Astrocyte of the cerebellum (primary cell): ENCODE results near the gene LFNG.

Experiments used
- DNase-seq: peaks from one replicate; pipeline ENCODE4 v3.0.0-alpha.2; 2011; ENCODE audit warnings: low read depth
- H3K4me3 ChIP-seq: 2 replicates; pipeline ENCODE4 v1.5.1; 2011; ENCODE audit warnings: mild to moderate bottlenecking, low read depth, low read length, moderate library complexity
- CTCF ChIP-seq: IDR thresholded peaks from 2 replicates; pipeline ENCODE4 v1.5.1; 2012; ENCODE audit warnings: low read length, low read depth, moderate library complexity, mild to moderate bottlenecking; ENCODE audit errors: missing control alignments
- in situ Hi-C: cut with HindIII; loops from 2 replicates; pipeline ENCODE4 v1.10.0; 2017; ENCODE audit warnings: low sequenced_read_pairs

The LFNG gene

GRCh38 chr7:2510909-2511768 lies 8.4 kb upstream of the LFNG start:
- in situ Hi-C loops = no loop called here
- no peak overlapping the region for H3K4me3 ChIP-seq
- no peak for DNase-seq
- no peak for TF ChIP-seq CTCF

GRCh38 chr7:2511769-2512168 lies 7.8 kb upstream of the LFNG start:
- TF ChIP-seq CTCF = no peak
- in situ Hi-C loops = no loop called here
- no peak overlapping the region for H3K4me3 ChIP-seq
- no peak for DNase-seq

GRCh38 chr7:2512179-2512661 lies 7.4 kb upstream of the LFNG start:
- no peak overlapping the region for H3K4me3 ChIP-seq
- TF ChIP-seq CTCF = no peak
- in situ Hi-C loops = no loop called here
- DNase-seq = no peak

GRCh38 chr7:2512713-2513112 lies 6.9 kb upstream of the LFNG start:
- no peak overlapping the region for H3K4me3 ChIP-seq
- no peak for DNase-seq
- in situ Hi-C loops = no loop called here
- no peak for TF ChIP-seq CTCF

- no peak for DNase-seq
Measured at GRCh38 chr7:2513702-2514101, 5.9 kb upstream of the LFNG start.

More at GRCh38 chr7:2513702-2514101, 5.9 kb upstream of the LFNG start:
- no peak for TF ChIP-seq CTCF
- H3K4me3 ChIP-seq = no peak overlapping the region
- in situ Hi-C loops = no loop called here
